Activated gamma-delta T cell treated with Interleukin-2 at 50 U/mL for 16 hours (primary cell): ENCODE data around the gene ARMCX4.
"Not testable (repeated sequence)": the region's sequence is repeated elsewhere in the genome, so short reads cannot be mapped to it uniquely, and the experiment has no call there.

ENCODE experiments used
- DNase-seq: peaks from one replicate; pipeline ENCODE4 v3.0.0-alpha.2; 2020

ARMCX4 gene

GRCh38 chrX:101485212-101485949 lies at the start of gene ARMCX4:
Gene ARMCX4 (plus strand): TSS chrX:101485456. CDS start chrX:101488590, 3,134 bp downstream.
- DNase-seq: peak; percentile 14

- DNase-seq: no peak
Observed at GRCh38 chrX:101442085-101442484, 43.2 kb upstream of the ARMCX4 start.

- no peak for DNase-seq
Observed at GRCh38 chrX:101449279-101449678, 36.0 kb upstream of the ARMCX4 start.

GRCh38 chrX:101450085-101450484 lies 35.2 kb upstream of the ARMCX4 start:
- no peak for DNase-seq

GRCh38 chrX:101450961-101451360 lies 34.3 kb upstream of the ARMCX4 start:
- DNase-seq: no peak

- no peak for DNase-seq
Observed at GRCh38 chrX:101452056-101452455, 33.2 kb upstream of the ARMCX4 start.

GRCh38 chrX:101460669-101461068 lies 24.6 kb upstream of the ARMCX4 start:
- no peak for DNase-seq

GRCh38 chrX:101462892-101463291 lies 22.4 kb upstream of the ARMCX4 start:
- no peak for DNase-seq

- DNase-seq: no peak
Observed at GRCh38 chrX:101478366-101478765, 6.9 kb upstream of the ARMCX4 start.

GRCh38 chrX:101482296-101482695 lies 3.0 kb upstream of the ARMCX4 start:
- DNase-seq: no peak

- DNase-seq: no peak
Observed at GRCh38 chrX:101483705-101484104, 1.6 kb upstream of the ARMCX4 start.

GRCh38 chrX:101484135-101484534 lies 1.1 kb upstream of the ARMCX4 start:
- no peak for DNase-seq

GRCh38 chrX:101488796-101489195 lies 3.5 kb downstream of the ARMCX4 start:
- no peak for DNase-seq

- no peak for DNase-seq
Observed at GRCh38 chrX:101491943-101492342, 6.7 kb downstream of the ARMCX4 start.

GRCh38 chrX:101493225-101493624 lies 8.0 kb downstream of the ARMCX4 start:
- no peak for DNase-seq

GRCh38 chrX:101502929-101503328 lies 17.7 kb downstream of the ARMCX4 start:
- DNase-seq: not testable (repeated sequence)

- no peak for DNase-seq
Observed at GRCh38 chrX:101507372-101507771, 22.1 kb downstream of the ARMCX4 start.

- no peak for DNase-seq
Observed at GRCh38 chrX:101507986-101508385, 22.7 kb downstream of the ARMCX4 start.

GRCh38 chrX:101530944-101531343 lies 45.7 kb downstream of the ARMCX4 start:
- DNase-seq: no peak
